Neuronal stem cell (in vitro differentiated cells): Measurements from ENCODE around the gene UGT1A5.

Source experiments
- DNase-seq: peaks from one replicate; pipeline ENCODE4 v3.0.0-alpha.2; 2013; ENCODE audit warnings: low spot score
- H2AFZ ChIP-seq: one replicate; pipeline ENCODE4 v1.6.1; 2013; ENCODE audit warnings: mild to moderate bottlenecking, low read length, inconsistent platforms
- H2AK5ac ChIP-seq: 2 replicates; pipeline ENCODE4 v1.6.1; 2013; ENCODE audit warnings: low read depth, mild to moderate bottlenecking, inconsistent platforms, low read length, moderate library complexity, mixed read lengths
- H2BK120ac ChIP-seq: 2 replicates; pipeline ENCODE4 v1.6.1; 2013; ENCODE audit warnings: low read depth, mild to moderate bottlenecking, inconsistent platforms, low read length, moderate library complexity, mixed read lengths
- H2BK12ac ChIP-seq: one replicate; pipeline ENCODE4 v1.6.1; 2013; ENCODE audit warnings: low read length, inconsistent platforms
- H2BK15ac ChIP-seq: 2 replicates; pipeline ENCODE4 v1.6.1; 2013; ENCODE audit warnings: mild to moderate bottlenecking, low read length, inconsistent platforms, mixed read lengths
- H2BK5ac ChIP-seq: one replicate; pipeline ENCODE4 v1.6.1; 2013; ENCODE audit warnings: inconsistent platforms, mild to moderate bottlenecking, low read length, moderate library complexity
- H3K14ac ChIP-seq: one replicate; pipeline ENCODE4 v1.6.1; 2013; ENCODE audit warnings: low read length, inconsistent platforms
- H3K18ac ChIP-seq: 2 replicates; pipeline ENCODE4 v1.6.1; 2013; ENCODE audit warnings: low read length, inconsistent platforms
- H3K23ac ChIP-seq: 2 replicates; pipeline ENCODE4 v1.6.1; 2013; ENCODE audit warnings: low read depth, mild to moderate bottlenecking, mixed read lengths, low read length, inconsistent platforms; ENCODE audit not compliant: poor library complexity
- H3K27ac ChIP-seq: replicated peaks from 3 replicates; pipeline ENCODE4 v1.5.1; 2013; ENCODE audit warnings: low read length, inconsistent platforms
- H3K27me3 ChIP-seq, 3 experiments: 2 replicates each; pipeline ENCODE4 v1.6.1; 2013; ENCODE audit warnings: low read length in 3 of 3, mild to moderate bottlenecking in 2 of 3, inconsistent platforms in 1 of 3, low read depth in 1 of 3, mixed read lengths in 1 of 3, moderate library complexity in 1 of 3; ENCODE audit not compliant: control insufficient read depth in 3 of 3, insufficient read depth in 3 of 3
- H3K36me3 ChIP-seq, 2 donors: replicated peaks in 1 of 2; 2 replicates each; pipeline ENCODE4 v1.6.1; 2013; ENCODE audit warnings: low read length in 2 of 2; ENCODE audit not compliant: control insufficient read depth in 2 of 2, insufficient read depth in 2 of 2
- H3K4ac ChIP-seq: 2 replicates; pipeline ENCODE4 v1.6.1; 2013; ENCODE audit warnings: inconsistent platforms, mild to moderate bottlenecking, low read length, moderate library complexity
- H3K4me1 ChIP-seq, 2 donors: 1 replicate in 1 of 2; 2 replicates in 1 of 2; pipeline ENCODE4 v1.6.1; 2013; ENCODE audit warnings: low read length in 2 of 2, low read depth in 1 of 2; ENCODE audit not compliant: control insufficient read depth in 2 of 2, insufficient read depth in 1 of 2
- H3K4me2 ChIP-seq: one replicate; pipeline ENCODE4 v1.6.1; 2013; ENCODE audit warnings: mild to moderate bottlenecking, low read length, inconsistent platforms; ENCODE audit not compliant: insufficient read depth, poor library complexity, severe bottlenecking
- H3K4me3 ChIP-seq, 2 donors: 2 replicates each; pipeline ENCODE4 v1.5.1; 2013; ENCODE audit warnings: low read length in 2 of 2, mild to moderate bottlenecking in 2 of 2, inconsistent platforms in 1 of 2, moderate library complexity in 1 of 2
- H3K79me1 ChIP-seq: one replicate; pipeline ENCODE4 v1.6.1; 2013; ENCODE audit warnings: low read depth, mild to moderate bottlenecking, inconsistent platforms, low read length, moderate library complexity
- H3K9ac ChIP-seq: one replicate; pipeline ENCODE4 v1.6.1; 2013; ENCODE audit warnings: mild to moderate bottlenecking, low read depth, low read length, inconsistent platforms; ENCODE audit not compliant: poor library complexity
- H3K9me3 ChIP-seq, 2 donors: replicated peaks in 1 of 2; 2 replicates each; pipeline versions ENCODE3 to v1.6.1; 2013; ENCODE audit warnings: low read length in 2 of 2, mild to moderate bottlenecking in 2 of 2, inconsistent platforms in 1 of 2, low read depth in 1 of 2, mixed read lengths in 1 of 2, moderate library complexity in 1 of 2; ENCODE audit not compliant: control insufficient read depth in 2 of 2, insufficient read depth in 1 of 2
- H4K8ac ChIP-seq: one replicate; pipeline ENCODE4 v1.6.1; 2013; ENCODE audit warnings: low read depth, mild to moderate bottlenecking, inconsistent platforms, low read length, moderate library complexity
- H4K91ac ChIP-seq: one replicate; pipeline ENCODE4 v1.6.1; 2013; ENCODE audit warnings: low read length, low read depth, mild to moderate bottlenecking, inconsistent platforms; ENCODE audit not compliant: poor library complexity
- WGBS, 2 donors: extraction: QIAGEN DNeasy Blood & Tissue Kit; methylation state at CpG; one replicate each; pipeline ENCODE4 v1.1.7; 2013; ENCODE audit warnings: missing lambda C conversion rate in 2 of 2, mixed read lengths in 1 of 2; ENCODE audit not compliant: insufficient read length in 2 of 2, insufficient replicate concordance in 1 of 2; ENCODE audit errors: extremely low coverage in 2 of 2; 5-methylcytosine and 5-hydroxymethylcytosine counted together

UGT1A5 gene

GRCh38 chr2:233791883-233792329 lies 79.2 kb downstream of the UGT1A5 start:
- no peak overlapping the region for H3K18ac ChIP-seq
- H2AK5ac ChIP-seq = no peak overlapping the region
- no peaks in the 10 kb centered on the region for H3K79me1 ChIP-seq
- no peaks in the 10 kb centered on the region for H3K9me3 ChIP-seq
- H2BK12ac ChIP-seq = no peak overlapping the region
- no peak overlapping the region for H4K8ac ChIP-seq
- no peak overlapping the region for H4K91ac ChIP-seq
- no peak overlapping the region for H3K23ac ChIP-seq
- H2BK15ac ChIP-seq = no peak overlapping the region
- H2BK5ac ChIP-seq = no peak overlapping the region
- H3K27me3 ChIP-seq = peaks cover 0 to 3% (median 0%) of the 10 kb centered on the region in 3 experiments
- no peak overlapping the region for H3K9ac ChIP-seq
- H3K36me3 ChIP-seq = no peaks in the 10 kb centered on the region
- no peaks in the 10 kb centered on the region for H3K4me1 ChIP-seq
- no peak overlapping the region for H3K14ac ChIP-seq
- no peak overlapping the region for H3K4me3 ChIP-seq
- H2BK120ac ChIP-seq = no peak overlapping the region
- H3K27ac ChIP-seq = no peak overlapping the region
- WGBS, 2 donors = no CpG with 5 or more reads among the region's 9 CpGs
- H3K4ac ChIP-seq = no peak overlapping the region
- H3K4me2 ChIP-seq = peak overlapping the region; percentile 11
- no peak overlapping the region for H2AFZ ChIP-seq
- no peak for DNase-seq

- no peak overlapping the region for H3K27ac ChIP-seq
- H3K4me2 ChIP-seq = no peak overlapping the region
- no peak for DNase-seq
- no peak overlapping the region for H2BK120ac ChIP-seq
- no peak overlapping the region for H3K9ac ChIP-seq
- H3K4ac ChIP-seq = no peak overlapping the region
- H4K8ac ChIP-seq = no peak overlapping the region
- H3K4me3 ChIP-seq = peak overlapping the region in 1 of 2 donors; percentile 61
- H3K27me3 ChIP-seq = peaks cover 0 to 3% (median 0%) of the 10 kb centered on the region in 3 experiments
- no peaks in the 10 kb centered on the region for H3K36me3 ChIP-seq
- H2BK15ac ChIP-seq = no peak overlapping the region
- H2BK5ac ChIP-seq = no peak overlapping the region
- no peak overlapping the region for H3K23ac ChIP-seq
- no CpG with 5 or more reads among the region's 7 CpGs for WGBS, 2 donors
- H4K91ac ChIP-seq = no peak overlapping the region
- no peak overlapping the region for H2AK5ac ChIP-seq
- no peak overlapping the region for H3K14ac ChIP-seq
- H2BK12ac ChIP-seq = no peak overlapping the region
- no peaks in the 10 kb centered on the region for H3K9me3 ChIP-seq
- H3K79me1 ChIP-seq = no peaks in the 10 kb centered on the region
- no peaks in the 10 kb centered on the region for H3K4me1 ChIP-seq
- no peak overlapping the region for H2AFZ ChIP-seq
- H3K18ac ChIP-seq = no peak overlapping the region
These were observed 80.0 kb downstream of the UGT1A5 start for GRCh38 chr2:233792720-233793119.

- Histone ChIP-seq H3K4me2 (no peak overlapping the region), H2BK5ac (no peak overlapping the region), H3K14ac (no peak overlapping the region), H3K9ac (peak overlapping the region; percentile 34), H2AFZ (no peak overlapping the region), H3K4me3 (no peak overlapping the region), H3K23ac (no peak overlapping the region), H3K36me3 (no peaks in the 10 kb centered on the region), H3K9me3 (no peaks in the 10 kb centered on the region), H3K4me1 (no peaks in the 10 kb centered on the region), H3K27ac (no peak overlapping the region), H3K79me1 (no peaks in the 10 kb centered on the region), H2AK5ac (peak overlapping the region; percentile 2), H2BK12ac (no peak overlapping the region), H2BK15ac (peak overlapping the region; percentile 65), H4K91ac (no peak overlapping the region), H3K4ac (peak overlapping the region; percentile 20), H4K8ac (no peak overlapping the region), H2BK120ac (no peak overlapping the region), H3K18ac (no peak overlapping the region), H3K27me3 (peaks cover 0 to 3% (median 0%) of the 10 kb centered on the region in 3 experiments)
- DNase-seq = no peak
- WGBS, 2 donors = no CpG with 5 or more reads among the region's 18 CpGs
These were observed 80.9 kb downstream of the UGT1A5 start for GRCh38 chr2:233793465-233794127.

GRCh38 chr2:233794128-233794658 lies 81.5 kb downstream of the UGT1A5 start:
- no peak overlapping the region for H3K18ac ChIP-seq
- H3K36me3 ChIP-seq = no peaks in the 10 kb centered on the region
- H3K4ac ChIP-seq = peak overlapping the region; percentile 20
- no peak overlapping the region for H3K4me2 ChIP-seq
- H3K4me3 ChIP-seq = no peak overlapping the region
- no peak for DNase-seq
- H3K79me1 ChIP-seq = no peaks in the 10 kb centered on the region
- H4K8ac ChIP-seq = no peak overlapping the region
- peak overlapping the region; percentile 65 for H2BK15ac ChIP-seq
- no peak overlapping the region for H3K23ac ChIP-seq
- no peak overlapping the region for H3K27ac ChIP-seq
- H2BK120ac ChIP-seq = no peak overlapping the region
- no peak overlapping the region for H2AFZ ChIP-seq
- H2BK12ac ChIP-seq = peak overlapping the region; percentile 66
- H3K4me1 ChIP-seq = peaks cover 0 to 2% of the 10 kb centered on the region in 2 donors
- no peak overlapping the region for H2BK5ac ChIP-seq
- peaks cover 0 to 3% (median 0%) of the 10 kb centered on the region in 3 experiments for H3K27me3 ChIP-seq
- H3K9ac ChIP-seq = no peak overlapping the region
- no CpG with 5 or more reads among the region's 17 CpGs for WGBS, 2 donors
- no peak overlapping the region for H3K14ac ChIP-seq
- H4K91ac ChIP-seq = no peak overlapping the region
- no peaks in the 10 kb centered on the region for H3K9me3 ChIP-seq
- H2AK5ac ChIP-seq = no peak overlapping the region
